Heart right ventricle (tissue), 16 donors: ENCODE measurements around the gene ZKSCAN4. TPM values are rescaled to one million over a fixed set of nuclear protein-coding genes. Genes with fewer than 3 reads are reported as not detected.

ENCODE experiments used
- ATAC-seq, 8 donors: fragments of 200-7000 bp; cut with Tn5 transposase; one replicate each; pipeline ENCODE4 v1.9.1; 2020; ENCODE audit warnings: mild to moderate bottlenecking in 8 of 8, moderate library complexity in 8 of 8, moderate number of reproducible peaks in 1 of 8
- DNase-seq, 2 donors: peaks; one replicate each; pipeline ENCODE4 v3.0.0-alpha.2; 2020
- H3K27ac ChIP-seq, 10 donors: fragments of 200-600 bp; sonication (generic) in 2 of 10; one replicate each; pipeline versions ENCODE4 v1.5.0 to v1.8.0; 2020 to 2022; ENCODE audit warnings: mild to moderate bottlenecking in 3 of 10
- H3K27me3 ChIP-seq, 7 donors: fragments of 200-600 bp; one replicate each; pipeline ENCODE4 v1.8.0; 2021 to 2022; ENCODE audit warnings: mild to moderate bottlenecking in 2 of 7
- H3K36me3 ChIP-seq, 9 donors: fragments of 200-600 bp; sonication (generic) in 1 of 9; one replicate each; pipeline versions ENCODE4 v1.5.0 to v1.8.0; 2020 to 2022; ENCODE audit warnings: mild to moderate bottlenecking in 2 of 9
- H3K4me1 ChIP-seq, 9 donors: fragments of 200-600 bp; sonication (generic) in 1 of 9; one replicate each; pipeline versions ENCODE4 v1.5.0 to v1.8.0; 2020 to 2022; ENCODE audit warnings: mild to moderate bottlenecking in 4 of 9
- H3K4me3 ChIP-seq, 10 donors: fragments of 200-600 bp; sonication (generic) in 2 of 10; one replicate each; pipeline versions ENCODE4 v1.5.0 to v1.8.0; 2020 to 2022; ENCODE audit warnings: mild to moderate bottlenecking in 7 of 10, moderate library complexity in 2 of 10
- H3K9me3 ChIP-seq, 11 donors: fragments of 200-600 bp in 10 of 11; sonication (generic) in 2 of 11; one replicate each; pipeline versions ENCODE4 v1.5.0 to v1.8.0; 2013 to 2022; ENCODE audit warnings: mild to moderate bottlenecking in 2 of 11, control low read depth in 1 of 11, moderate library complexity in 1 of 11
- CTCF ChIP-seq, 9 donors: fragments of 200-600 bp; sonication (generic) in 2 of 9; IDR thresholded peaks; one replicate each; pipeline versions ENCODE4 v1.5.0 to v1.8.0; 2021 to 2022; ENCODE audit warnings: antibody characterized with exemption in 9 of 9, mild to moderate bottlenecking in 5 of 9, moderate library complexity in 1 of 9
- WGBS, 2 donors: extraction: QIAGEN DNeasy Blood & Tissue Kit; methylation state at CpG; one replicate each; pipeline ENCODE4 v1.1.7; 2013; ENCODE audit warnings: inconsistent platforms in 1 of 2; 5-methylcytosine and 5-hydroxymethylcytosine counted together
- intact Hi-C, 10 donors: fragments of 100-400 bp; cut with DNase I; formaldehyde crosslinking; loops; one replicate each; pipeline versions ENCODE4 v1.11.1 to v1.14.2; 2022
- polyA plus RNA-seq, 2 donors: library from polyadenylated mRNA; stranded (reverse); fragments of 200-250 nt; gene quantifications; one replicate each; pipeline ENCODE4 v1.2.3, GENCODE V29; 2013
- total RNA-seq, 10 donors: library from RNA; stranded (reverse); fragmentation: NEBNext Ultra II Directional in 3 of 10; extraction: Animal tissue kit (Norgen Biotek cat#: 25700) in 3 of 10; gene quantifications; one replicate each; pipeline versions ENCODE4 v1.2.1 to v1.2.4, GENCODE V29; 2021 to 2023
- donor health status: Arrhythmogenic right ventricular cardiomyopathy.
- donor health status: ischemic (EF 13 %, LVEDD 7.1; RV severe dilation, severe dysfunction).
- donor health status: healthy with polysubstance abuse.
- donor health status: DM: no; HTN: yes; CAD: no.
- donor health status: DM: no; HTN: no; CAD: no.
- donor health status: ischemic (EF 25% LVEDD 6.9; RV normal size, moderate dysfunction).
- donor health status: ischemic (EF 25% LVEDD 5.7; RV mildly dilated, moderate dysfunction).
- donor health status: healthy.
- donor health status: DM: yes; HTN: yes; CAD: no.
- donor health status: Ischemic cardiomyopathy.
- donor health status: ischemic (EF 35%, LVEDD 5.7; RV mildly dilated, moderate dysfunction).
- donor health status: nonischemic (EF 11% LVEDD 7.7; RV severe dilation, severe dysfunction).
- donor health status: DM: yes; HTN: yes; CAD: no.
- donor health status: PGD.
- donor health status: ischemic (EF 29% LVEDD 5.4; RV normal size, mild dysfunction).
- donor health status: nonischemic (EF 23%, LVEDD 6.1; RV moderate dilation, normal function).

The ZKSCAN4 gene
- total and polyA plus RNA-seq, 12 donors = 0.55 to 3.6 (median 2.5) TPM

DNA sequence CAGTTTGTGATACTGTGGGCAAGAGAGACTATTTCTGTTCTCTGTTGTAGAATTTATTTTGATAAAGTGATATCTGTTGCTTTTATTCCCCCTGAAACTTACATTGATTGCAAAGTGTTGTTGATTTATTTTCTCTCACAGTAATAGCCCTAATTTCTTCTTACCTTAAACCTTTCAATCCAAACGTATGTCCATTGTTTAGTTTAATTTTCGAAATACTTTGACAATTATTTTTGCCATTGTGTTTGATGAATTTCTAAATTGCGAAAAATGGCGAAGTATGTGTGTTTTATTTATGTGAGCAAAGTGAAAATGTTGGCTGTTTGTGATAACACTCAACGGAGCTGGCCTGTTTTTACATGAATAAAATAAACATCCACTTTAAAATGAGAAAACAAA, 14.5 kb upstream of the ZKSCAN4 start:
- H3K27ac ChIP-seq = peak overlapping the region; percentile 67 to 97 (median 84)
- H3K4me3 ChIP-seq = peak overlapping the region; percentile 48 to 90 (median 80)
- no peak for TF ChIP-seq CTCF (IDR thresholded peaks at IDR 0.05)
- peaks cover 0 to 8% (median 0%) of the 10 kb centered on the region in 9 donors for H3K36me3 ChIP-seq
- no peaks in the 10 kb centered on the region for H3K9me3 ChIP-seq
- peaks cover 0 to 37% (median 18%) of the 10 kb centered on the region in 9 donors for H3K4me1 ChIP-seq
- WGBS, 2 donors = 11 to 13% methylated on average over 5 of the region's 5 CpGs
- DNase-seq (no peak), ATAC-seq (no peak)
- no peaks in the 10 kb centered on the region for H3K27me3 ChIP-seq
- intact Hi-C loops = loop anchor here in 5 of 10 donors (1.0 to 10.0 kb wide), 6 partner anchors 14 to 129 kb away; partner anchors contain the start of genes ZSCAN31 (in 2 of the 5) and ZKSCAN4 (in 1 of the 5)

- Histone ChIP-seq H3K27ac (no peak overlapping the region), H3K9me3 (peaks cover 0 to 16% (median 10%) of the 10 kb centered on the region in 11 donors), H3K36me3 (no peaks in the 10 kb centered on the region), H3K4me3 (no peak overlapping the region), H3K27me3 (no peaks in the 10 kb centered on the region), H3K4me1 (peaks cover 0 to 36% (median 18%) of the 10 kb centered on the region in 9 donors)
- TF ChIP-seq CTCF (IDR thresholded peaks at IDR 0.05) = no peak
- 58% methylated on average over 4 of the region's 4 CpGs for whole genome bisulfite sequencing, 2 donors
- intact Hi-C loops = loop anchor here in 6 of 10 donors (5.0 to 10.0 kb wide), 5 partner anchors 72 to 128 kb away; partner anchors contain the start of gene ZSCAN31 (in 3 of the 6)
- DNase-seq (no peak), ATAC-seq (no peak)
These were observed 12.8 kb upstream of the ZKSCAN4 start for GRCh38 chr6:28264834-28265401.

GRCh38 chr6:28263922-28264321, 11.9 kb upstream of the ZKSCAN4 start:
- WGBS, 2 donors = 58 to 73% methylated on average over 2 of the region's 2 CpGs
- DNase-seq (no peak), ATAC-seq (no peak)
- H3K27ac ChIP-seq = no peak overlapping the region
- peaks cover 0 to 33% (median 21%) of the 10 kb centered on the region in 9 donors for H3K4me1 ChIP-seq
- peaks cover 0 to 23% (median 17%) of the 10 kb centered on the region in 11 donors for H3K9me3 ChIP-seq
- intact Hi-C loops = loop anchor here in 2 of 10 donors (5.0 to 10.0 kb wide), 2 partner anchors 73 to 91 kb away; partner anchors contain the start of gene ZSCAN31 (in 1 of the 2)
- TF ChIP-seq CTCF (IDR thresholded peaks at IDR 0.05) = no peak
- no peaks in the 10 kb centered on the region for H3K27me3 ChIP-seq
- H3K4me3 ChIP-seq = no peak overlapping the region
- H3K36me3 ChIP-seq = no peaks in the 10 kb centered on the region

DNA sequence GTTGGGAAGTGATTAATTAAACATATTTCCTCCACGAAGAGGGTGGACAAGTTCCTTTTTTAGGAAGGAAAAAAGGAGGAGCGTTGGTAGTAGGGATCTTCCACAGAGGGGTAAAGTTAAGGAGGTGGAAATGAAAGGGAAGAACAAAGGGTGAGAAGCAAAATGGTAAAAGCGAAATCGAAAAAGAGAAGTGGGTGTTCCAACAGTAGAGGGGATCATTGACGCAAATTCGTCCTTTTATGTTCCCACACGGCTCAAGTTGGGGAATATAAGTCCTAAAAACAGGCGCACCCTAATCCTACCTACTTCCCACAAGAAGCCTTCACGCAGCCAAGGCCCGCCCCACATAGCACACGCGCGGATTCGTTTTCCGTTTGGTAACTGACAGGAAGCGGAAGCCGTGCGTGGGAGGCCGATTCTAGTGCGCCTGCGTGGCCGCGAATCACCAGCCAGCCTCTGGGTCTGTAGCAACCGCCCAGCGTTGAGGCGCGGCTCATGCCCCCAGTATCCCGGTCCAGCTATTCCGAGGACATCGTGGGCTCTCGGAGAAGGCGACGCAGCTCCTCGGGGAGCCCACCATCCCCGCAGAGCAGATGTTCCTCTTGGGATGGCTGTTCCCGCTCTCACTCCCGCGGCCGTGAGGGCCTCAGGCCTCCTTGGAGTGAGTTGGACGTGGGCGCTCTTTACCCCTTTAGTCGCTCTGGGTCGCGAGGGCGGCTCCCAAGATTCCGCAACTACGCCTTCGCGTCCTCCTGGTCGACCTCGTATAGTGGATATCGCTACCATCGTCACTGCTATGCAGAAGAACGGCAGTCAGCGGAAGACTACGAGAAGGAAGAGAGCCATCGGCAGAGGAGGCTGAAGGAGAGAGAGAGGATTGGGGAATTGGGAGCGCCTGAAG, 7.1 kb upstream of the ZKSCAN4 start, which contains the start of gene NKAPL:
Gene NKAPL, plus strand, starts transcription at position 421 of the 901 bp plus-strand sequence. Its CDS starts 75 bp downstream, at position 496.
- peaks cover 0 to 30% (median 17%) of the 10 kb centered on the region in 11 donors for H3K9me3 ChIP-seq
- intact Hi-C loops = loop anchor here in 6 of 10 donors (1.0 to 10.0 kb wide), 3 partner anchors 8 to 124 kb away; partner anchors contain the start of gene ZSCAN26 (in 1 of the 6)
- no peak for TF ChIP-seq CTCF (IDR thresholded peaks at IDR 0.05)
- DNase-seq (peak; percentile 86 to 88), ATAC-seq (peak; percentile 93 to 99 (median 98))
- H3K4me1 ChIP-seq = peaks cover 0 to 14% (median 4%) of the 10 kb centered on the region in 9 donors
- H3K27me3 ChIP-seq = no peaks in the 10 kb centered on the region
- H3K36me3 ChIP-seq = no peaks in the 10 kb centered on the region
- 18 to 20% methylated on average over 58 of the region's 58 CpGs for WGBS, 2 donors
- peak within 1 kb of the TSS in 8 of 10 donors; percentile 8 to 67 (median 28) for H3K27ac ChIP-seq
- peak within 1 kb of the TSS; percentile 38 to 60 (median 52) for H3K4me3 ChIP-seq
